ENCODE results near the gene AUTS2.

Gene AUTS2

DNA sequence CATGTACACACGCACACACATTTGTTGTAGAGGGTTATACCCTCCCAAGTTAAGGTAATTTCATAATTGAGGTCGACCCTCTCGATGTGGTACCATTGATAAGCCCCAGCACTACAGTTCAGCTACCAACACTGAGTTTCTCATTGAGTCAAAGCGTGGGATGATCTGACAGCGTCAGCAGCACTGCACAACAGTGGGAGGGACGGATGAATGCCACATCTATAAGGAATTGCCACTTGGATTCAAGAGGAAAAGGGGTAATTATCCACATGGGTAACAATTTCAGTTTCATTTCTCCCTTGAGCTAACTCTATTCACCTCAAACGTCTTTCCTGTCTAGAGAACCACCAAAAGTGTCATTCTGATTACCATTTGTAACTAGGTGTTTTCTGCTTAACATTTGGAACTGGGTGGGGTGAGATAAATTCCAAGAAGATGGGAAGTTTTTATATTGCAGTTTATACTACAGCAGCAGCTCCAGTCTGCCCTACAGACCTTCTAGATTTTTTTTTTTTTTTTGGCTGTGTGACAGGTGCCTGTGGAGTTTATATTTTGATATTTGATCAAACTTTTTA is 342.9 kb downstream of the AUTS2 start:
- no peak for DNase-seq (ENCODE audit: low spot score)

GRCh38 chr7:69942573-69942972 is 344.3 kb downstream of the AUTS2 start:
- no peak for DNase-seq (ENCODE audit: low spot score)

- no peak for DNase-seq (ENCODE audit: low spot score)
These were observed 348.6 kb downstream of the AUTS2 start for GRCh38 chr7:69946901-69947300.

GRCh38 chr7:69947998-69948397 is 349.7 kb downstream of the AUTS2 start:
- no peak for DNase-seq (ENCODE audit: low spot score)

DNA sequence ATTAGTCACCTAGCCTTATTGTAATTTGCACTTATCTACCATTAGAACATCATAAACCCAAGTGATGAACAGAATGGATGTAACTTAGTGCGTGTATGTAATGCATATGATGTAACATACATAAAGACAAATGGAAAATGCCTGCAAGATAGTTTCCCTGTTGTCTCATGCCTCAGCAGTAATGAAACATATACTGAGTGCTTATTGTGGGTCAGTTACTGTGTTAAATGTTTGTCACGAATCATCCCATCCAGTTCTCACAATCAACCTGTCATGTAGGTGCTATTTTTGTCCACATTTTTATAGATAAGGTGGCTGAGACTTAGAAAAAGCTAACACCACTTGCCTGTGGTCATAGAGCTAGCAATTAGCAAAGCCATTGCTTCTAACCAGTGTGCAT is 350.8 kb downstream of the AUTS2 start:
- no peak for DNase-seq (ENCODE audit: low spot score)

DNA sequence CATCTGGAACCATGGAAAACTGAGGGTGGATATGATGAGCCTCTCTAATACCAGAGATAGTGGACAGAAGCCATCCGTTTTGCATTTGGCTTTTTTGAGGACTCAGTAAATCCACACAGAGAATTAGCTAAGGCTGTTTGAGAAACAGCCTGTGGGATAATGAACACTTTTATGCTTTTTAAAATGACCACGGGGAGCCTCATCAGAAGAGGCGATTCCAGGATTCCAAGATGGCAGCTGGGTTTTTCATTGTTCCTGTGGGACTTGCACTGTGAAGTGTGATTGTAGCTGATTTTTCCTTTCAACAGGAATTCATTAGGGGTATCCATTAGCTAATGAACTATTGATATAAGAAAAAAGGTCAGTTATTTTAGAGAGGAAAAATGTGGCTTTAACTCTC is 353.2 kb downstream of the AUTS2 start:
- DNase-seq (ENCODE audit: low spot score) = no peak

DNA sequence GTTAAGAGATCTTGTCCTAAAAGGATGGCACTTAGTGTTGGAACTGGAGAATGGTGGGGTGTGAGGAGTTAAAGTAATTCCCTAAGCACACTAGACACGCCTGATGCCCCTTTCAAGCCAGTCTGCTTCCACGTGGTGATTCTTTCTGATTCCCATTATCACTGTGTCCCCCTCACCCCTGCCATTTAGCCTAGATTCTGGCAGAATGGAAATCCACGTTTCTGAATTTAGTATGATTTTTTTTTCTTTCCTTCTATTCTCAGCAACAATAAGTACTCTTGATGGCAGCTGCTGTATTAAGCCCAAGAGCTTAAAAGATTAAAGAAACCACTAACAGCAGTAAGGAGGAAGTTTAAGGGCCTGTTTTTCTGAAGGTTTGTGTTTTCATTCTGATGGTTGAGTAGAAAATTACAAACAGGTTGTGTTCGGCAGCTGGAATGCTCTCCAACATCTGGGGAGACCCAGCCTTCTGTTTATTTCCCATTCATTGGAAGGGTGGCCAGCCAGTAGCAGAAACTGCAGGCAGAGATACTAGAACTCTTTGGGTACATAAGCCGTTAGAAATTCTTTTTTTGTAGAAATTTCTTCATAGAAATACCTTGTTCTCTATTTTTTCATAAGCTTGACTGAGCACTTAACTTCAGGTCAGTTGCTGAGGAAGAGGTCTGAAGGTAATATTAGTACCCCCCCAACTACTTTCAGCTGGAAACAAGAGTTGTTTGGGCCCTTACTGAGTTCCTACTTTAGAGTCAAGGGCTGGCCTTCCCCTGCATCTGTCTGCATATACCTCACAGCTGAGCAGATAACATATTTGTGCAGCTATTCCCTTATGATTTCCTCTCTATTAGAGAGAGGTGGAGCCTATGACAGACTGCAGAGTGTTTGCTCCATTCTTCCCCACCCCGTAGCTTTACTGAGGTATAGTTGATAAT is 355.1 kb downstream of the AUTS2 start:
- no peak for DNase-seq (ENCODE audit: low spot score)

GRCh38 chr7:69956541-69956940 is 358.3 kb downstream of the AUTS2 start:
- DNase-seq (ENCODE audit: low spot score) = no peak

DNA sequence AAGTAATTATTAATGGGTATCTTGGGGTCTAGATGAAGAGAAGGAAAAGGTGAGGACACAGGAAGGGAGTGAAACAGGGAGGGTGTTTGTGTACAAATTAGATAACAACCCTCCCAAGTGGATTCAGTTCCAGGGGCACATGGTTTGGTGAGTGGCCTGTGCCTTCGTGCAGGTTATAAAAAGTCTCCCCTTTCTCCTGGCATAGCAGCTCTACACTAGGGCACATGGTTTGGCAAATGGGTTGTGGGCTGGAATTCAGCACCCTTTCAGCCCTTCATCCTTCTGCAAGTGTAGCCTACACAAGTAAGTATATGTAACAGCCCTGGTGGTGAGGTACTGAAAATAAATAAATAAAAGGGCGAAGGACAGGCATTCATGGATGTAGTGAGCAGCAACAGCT is 359.4 kb downstream of the AUTS2 start:
- DNase-seq (ENCODE audit: low spot score) = no peak

DNA sequence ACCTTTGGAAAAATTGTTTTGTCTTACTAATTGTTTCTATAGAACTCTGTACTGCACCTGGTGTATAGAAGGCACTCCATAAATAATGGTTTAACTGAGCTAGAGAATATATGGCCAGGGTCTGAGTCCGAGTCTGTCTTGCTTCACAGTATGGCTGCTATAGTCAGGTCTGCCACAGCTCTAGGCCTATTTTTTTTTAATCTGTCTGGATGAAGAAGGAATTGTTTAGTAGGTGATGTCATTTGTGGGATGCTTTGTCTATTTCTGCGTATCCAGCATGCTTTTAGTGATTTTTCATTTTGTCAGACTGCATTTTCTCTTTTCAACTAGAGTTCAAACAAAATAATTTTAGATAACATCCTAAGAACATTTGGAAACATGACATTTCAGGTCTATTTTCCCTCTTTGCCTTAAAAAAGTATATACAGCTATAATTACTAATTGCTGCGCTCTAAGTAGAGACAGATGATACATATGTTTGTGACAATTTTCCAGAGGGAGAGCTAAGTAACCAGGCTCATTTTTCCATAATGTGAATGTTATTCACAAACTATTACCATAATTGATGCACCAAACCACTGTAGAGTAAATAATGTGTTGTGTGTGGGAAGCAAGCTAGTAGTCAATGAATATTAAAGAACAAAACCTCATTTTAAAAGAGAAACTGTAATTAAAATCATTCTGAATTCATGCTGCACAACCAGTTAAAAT is 361.7 kb downstream of the AUTS2 start:
- no peak for DNase-seq (ENCODE audit: low spot score)

DNA sequence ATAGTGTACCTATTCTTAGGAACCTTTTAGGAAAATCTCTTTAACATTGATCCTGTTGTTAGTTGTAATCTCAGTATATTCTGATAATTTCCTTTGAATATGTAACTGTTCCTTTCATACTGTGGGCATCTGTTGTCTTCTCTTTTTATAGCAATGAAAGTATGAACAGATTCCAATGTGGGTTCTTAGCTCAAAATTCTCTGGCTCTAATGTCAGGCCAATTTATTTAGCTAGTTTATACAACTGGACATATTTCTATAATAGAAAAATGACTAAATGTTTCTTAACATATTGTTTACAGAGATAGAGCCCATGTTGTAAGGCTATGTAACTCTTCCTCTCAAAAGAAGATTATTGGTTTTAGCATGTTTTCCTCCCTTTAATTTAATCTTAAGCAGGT is 363.2 kb downstream of the AUTS2 start:
- DNase-seq (ENCODE audit: low spot score) = no peak

GRCh38 chr7:69962186-69963065 is 364.2 kb downstream of the AUTS2 start:
- no peak for DNase-seq (ENCODE audit: low spot score)

DNA sequence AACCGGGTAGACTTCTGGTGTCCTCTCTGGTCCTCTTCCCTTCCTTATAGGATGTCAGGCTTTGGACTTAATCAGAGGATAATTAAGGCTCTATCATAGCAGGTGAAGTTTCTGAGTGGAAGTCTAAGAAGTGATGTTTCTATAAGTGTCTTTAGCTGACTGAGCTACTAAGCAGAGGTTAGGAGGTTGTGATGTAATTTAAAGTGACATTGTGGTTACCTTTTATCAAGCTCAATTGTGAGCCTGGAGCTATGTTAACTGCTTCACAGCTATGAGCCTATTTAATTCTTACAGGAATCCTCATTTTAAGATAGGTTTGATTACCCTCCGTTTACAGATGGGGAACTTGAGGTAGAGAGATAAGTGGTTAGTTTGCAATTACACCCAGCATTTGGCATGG is 365.1 kb downstream of the AUTS2 start:
- DNase-seq (ENCODE audit: low spot score) = no peak

GRCh38 chr7:69966766-69967591 is 368.7 kb downstream of the AUTS2 start:
- no peak for DNase-seq (ENCODE audit: low spot score)

DNA sequence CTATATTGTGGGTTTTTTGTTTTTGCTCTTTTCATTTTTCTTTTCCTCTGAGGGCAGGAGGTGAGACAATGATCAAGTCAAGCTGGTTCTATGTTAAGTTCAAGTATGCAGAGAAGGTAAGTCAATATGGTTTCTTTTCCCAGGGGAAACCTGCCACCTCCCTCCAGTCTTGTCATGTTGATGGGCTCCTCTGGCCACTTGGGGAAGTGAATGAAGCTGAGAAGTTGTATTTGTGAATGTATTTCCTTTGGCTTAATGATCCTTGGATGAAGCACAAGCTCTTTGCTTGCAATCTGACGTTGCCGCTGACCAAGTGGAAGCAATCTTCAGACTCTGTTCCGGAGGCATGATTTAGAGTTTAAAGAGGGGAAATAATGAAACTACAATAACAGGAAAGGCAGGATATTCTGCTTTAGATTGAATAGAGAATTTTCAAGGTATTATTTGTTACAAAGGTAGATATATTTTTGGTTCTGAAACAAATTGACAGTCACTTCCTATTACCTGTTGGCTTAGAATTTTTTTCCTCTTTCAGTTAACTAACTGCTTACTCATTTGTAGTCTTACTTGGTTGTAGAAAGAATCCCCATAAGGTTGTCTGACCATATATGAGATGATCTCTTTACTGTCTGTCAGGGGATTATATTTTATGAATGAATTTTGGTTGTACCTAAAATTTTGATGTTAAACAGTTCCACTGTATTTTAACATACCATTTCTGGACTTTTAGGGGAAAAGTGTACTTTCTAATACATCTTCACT is 369.6 kb downstream of the AUTS2 start:
- no peak for DNase-seq (ENCODE audit: low spot score)

DNA sequence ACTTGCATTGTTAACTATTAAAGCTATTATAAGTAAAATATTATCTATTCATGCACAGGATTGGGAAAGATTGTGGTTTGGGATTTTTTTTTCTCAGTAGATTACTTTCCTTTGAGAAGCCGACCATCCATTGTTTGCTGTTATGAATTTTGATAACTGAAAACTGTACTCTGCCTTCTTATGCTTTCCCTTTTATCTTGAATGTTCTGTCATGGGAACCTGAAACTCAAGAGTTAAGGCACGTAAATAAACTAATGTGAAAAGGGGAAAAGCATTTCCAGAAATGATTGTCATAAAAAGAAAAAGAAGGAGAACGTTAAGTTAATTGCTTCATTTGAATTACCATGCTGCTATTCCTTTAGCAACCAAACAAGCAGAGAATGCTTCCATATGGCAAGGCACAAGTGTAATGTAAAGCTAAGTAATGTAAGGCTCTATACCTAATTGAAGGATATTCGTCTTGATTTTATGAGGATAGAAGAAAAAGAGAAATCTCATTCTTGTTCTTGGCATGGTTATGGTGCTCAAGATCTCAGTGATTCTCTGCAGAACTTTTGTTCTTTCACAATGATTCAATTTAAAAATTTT is 370.8 kb downstream of the AUTS2 start:
- no peak for DNase-seq (ENCODE audit: low spot score)

GRCh38 chr7:69981646-69982045 is 383.4 kb downstream of the AUTS2 start:
- no peak for DNase-seq (ENCODE audit: low spot score)

GRCh38 chr7:69982197-69982596 is 383.9 kb downstream of the AUTS2 start:
- DNase-seq (ENCODE audit: low spot score) = no peak

DNA sequence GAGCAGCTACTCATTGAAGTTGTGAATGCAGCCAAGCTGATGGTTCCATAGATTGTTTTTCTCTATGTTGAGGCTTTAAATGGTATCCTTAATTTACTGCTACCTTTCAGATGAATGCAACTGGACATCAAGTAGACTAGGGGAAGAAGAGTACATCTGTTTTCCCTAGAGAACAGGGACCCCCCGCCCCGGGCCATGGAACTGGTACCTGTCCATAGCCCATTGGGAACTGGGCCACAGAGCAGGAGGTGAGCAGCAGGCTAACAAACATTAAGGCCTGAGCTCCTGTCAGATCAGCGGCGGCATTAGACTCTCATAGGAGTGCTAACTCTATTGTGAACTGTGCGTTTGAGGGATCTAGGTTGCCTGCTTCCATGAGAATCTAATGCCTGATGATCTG is 391.3 kb downstream of the AUTS2 start:
- no peak for DNase-seq (ENCODE audit: low spot score)

- DNase-seq (ENCODE audit: low spot score) = no peak
These were observed 394.7 kb downstream of the AUTS2 start for GRCh38 chr7:69992938-69993337.
